HG02973 (cell line): Measurements from ENCODE around the gene IQGAP2.
"Not testable (repeated sequence)": the region's sequence is repeated elsewhere in the genome, so short reads cannot be mapped to it uniquely, and the experiment has no call there.

Experiments used
- ATAC-seq: cut with Tn5 transposase; IDR thresholded peaks from one replicate; pipeline ENCODE4 v1.9.1; 2021; ENCODE audit warnings: moderate library complexity; ENCODE audit not compliant: unreplicated experiment

IQGAP2 gene

GRCh38 chr5:76408104-76408654 lies 5.1 kb downstream of the IQGAP2 start:
- ATAC-seq = no peak

- ATAC-seq = no peak
Measured at GRCh38 chr5:76412511-76412910, 9.4 kb downstream of the IQGAP2 start.

- ATAC-seq = no peak
Measured at GRCh38 chr5:76413746-76414145, 10.7 kb downstream of the IQGAP2 start.

- ATAC-seq = no peak
Measured at GRCh38 chr5:76414788-76415187, 11.7 kb downstream of the IQGAP2 start.

GRCh38 chr5:76415855-76416254 lies 12.8 kb downstream of the IQGAP2 start:
- ATAC-seq = no peak

GRCh38 chr5:76419597-76420298 lies 16.7 kb downstream of the IQGAP2 start:
- no peak for ATAC-seq

GRCh38 chr5:76422227-76422626 lies 19.1 kb downstream of the IQGAP2 start:
- ATAC-seq = no peak

GRCh38 chr5:76422742-76423141 lies 19.7 kb downstream of the IQGAP2 start:
- ATAC-seq = no peak

- ATAC-seq = no peak
Measured at GRCh38 chr5:76425146-76425545, 22.1 kb downstream of the IQGAP2 start.

- no peak for ATAC-seq
Measured at GRCh38 chr5:76425928-76426804, 23.1 kb downstream of the IQGAP2 start.

GRCh38 chr5:76427206-76428140 lies 24.4 kb downstream of the IQGAP2 start:
- ATAC-seq = no peak

GRCh38 chr5:76428550-76428949 lies 25.5 kb downstream of the IQGAP2 start:
- ATAC-seq = not testable (repeated sequence)

- ATAC-seq = no peak
Measured at GRCh38 chr5:76433261-76433660, 30.2 kb downstream of the IQGAP2 start.

GRCh38 chr5:76437507-76437906 lies 34.4 kb downstream of the IQGAP2 start:
- ATAC-seq = not testable (repeated sequence)

GRCh38 chr5:76438025-76438424 lies 34.9 kb downstream of the IQGAP2 start:
- ATAC-seq = no peak

- ATAC-seq = no peak
Measured at GRCh38 chr5:76439201-76439600, 36.1 kb downstream of the IQGAP2 start.

- ATAC-seq = no peak
Measured at GRCh38 chr5:76439929-76440328, 36.8 kb downstream of the IQGAP2 start.

GRCh38 chr5:76441101-76441500 lies 38.0 kb downstream of the IQGAP2 start:
- no peak for ATAC-seq

GRCh38 chr5:76441890-76442673 lies 39.0 kb downstream of the IQGAP2 start:
- ATAC-seq = no peak
